ENCODE data around the gene PLAAT5. TPM values are rescaled to one million over a fixed set of nuclear protein-coding genes. Genes with fewer than 3 reads are reported as not detected.

PLAAT5 gene
- total RNA-seq, 1 donor from 2014 or later, result 2.2 TPM

DNA sequence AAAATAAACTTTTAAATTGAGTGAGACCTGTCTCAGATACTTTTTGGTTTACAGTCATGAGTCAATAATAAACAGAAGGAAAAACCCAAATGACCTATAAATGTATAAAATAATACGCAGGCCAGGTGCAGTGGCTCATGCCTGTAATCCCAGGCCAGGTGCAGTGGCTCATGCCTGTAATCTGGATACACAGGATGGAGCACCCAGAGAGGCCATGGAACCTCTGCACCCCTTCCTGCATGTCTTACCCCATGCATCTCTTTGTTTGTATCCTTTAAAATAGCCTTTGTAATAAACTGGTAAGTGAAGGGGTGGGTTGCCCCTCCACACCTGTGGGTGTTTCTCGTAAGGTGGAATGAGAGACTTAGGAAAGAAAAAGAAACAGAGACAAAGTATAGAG is 36.7 kb upstream of the PLAAT5 start:
- TF ChIP-seq, protein P1, sequence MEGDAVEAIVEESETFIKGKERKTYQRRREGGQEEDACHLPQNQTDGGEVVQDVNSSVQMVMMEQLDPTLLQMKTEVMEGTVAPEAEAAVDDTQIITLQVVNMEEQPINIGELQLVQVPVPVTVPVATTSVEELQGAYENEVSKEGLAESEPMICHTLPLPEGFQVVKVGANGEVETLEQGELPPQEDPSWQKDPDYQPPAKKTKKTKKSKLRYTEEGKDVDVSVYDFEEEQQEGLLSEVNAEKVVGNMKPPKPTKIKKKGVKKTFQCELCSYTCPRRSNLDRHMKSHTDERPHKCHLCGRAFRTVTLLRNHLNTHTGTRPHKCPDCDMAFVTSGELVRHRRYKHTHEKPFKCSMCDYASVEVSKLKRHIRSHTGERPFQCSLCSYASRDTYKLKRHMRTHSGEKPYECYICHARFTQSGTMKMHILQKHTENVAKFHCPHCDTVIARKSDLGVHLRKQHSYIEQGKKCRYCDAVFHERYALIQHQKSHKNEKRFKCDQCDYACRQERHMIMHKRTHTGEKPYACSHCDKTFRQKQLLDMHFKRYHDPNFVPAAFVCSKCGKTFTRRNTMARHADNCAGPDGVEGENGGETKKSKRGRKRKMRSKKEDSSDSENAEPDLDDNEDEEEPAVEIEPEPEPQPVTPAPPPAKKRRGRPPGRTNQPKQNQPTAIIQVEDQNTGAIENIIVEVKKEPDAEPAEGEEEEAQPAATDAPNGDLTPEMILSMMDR (IDR thresholded peaks at IDR 0.05), result no peak
- H3K4me3 ChIP-seq, result no peak overlapping the region
- no peaks in the 10 kb centered on the region for H3K9me3 ChIP-seq
- no peaks in the 10 kb centered on the region for H3K36me3 ChIP-seq
- DNase-seq, result no peak
- H3K4me1 ChIP-seq, result peaks cover 22% of the 10 kb centered on the region
- peak overlapping the region; percentile 49 for H3K27ac ChIP-seq
- peak in 1 of 2 donors; percentile 54 for ATAC-seq
- intact Hi-C loops (cut with DNase I), result no loop called here
- H3K27me3 ChIP-seq (ENCODE audit: low read depth), result no peaks in the 10 kb centered on the region

DNA sequence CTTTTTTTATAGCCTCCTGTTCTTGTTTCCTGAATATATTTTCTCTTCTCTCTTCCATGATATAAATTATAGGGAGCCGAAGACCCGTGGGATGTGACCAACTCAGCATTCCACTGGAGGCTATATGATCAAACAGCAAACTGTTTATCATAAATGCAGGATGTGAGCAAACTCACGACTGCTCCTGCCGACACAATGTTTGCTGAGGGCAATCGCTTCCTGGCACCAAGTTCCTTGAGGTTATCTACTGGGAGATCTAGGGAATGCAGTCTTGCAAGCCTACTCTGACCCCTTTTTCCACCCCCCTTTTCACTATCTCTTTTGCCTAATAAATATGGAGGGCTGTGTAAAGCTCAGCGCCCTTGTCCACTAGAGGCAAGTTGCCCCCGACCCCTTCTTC is 32.2 kb upstream of the PLAAT5 start:
- H3K4me1 ChIP-seq, result no peaks in the 10 kb centered on the region
- no peaks in the 10 kb centered on the region for H3K9me3 ChIP-seq
- H3K36me3 ChIP-seq, result no peaks in the 10 kb centered on the region
- intact Hi-C loops (cut with DNase I), result no loop called here
- no peaks in the 10 kb centered on the region for H3K27me3 ChIP-seq (ENCODE audit: low read depth)
- no peak overlapping the region for H3K4me3 ChIP-seq
- DNase-seq, result no peak
- no peak for ATAC-seq
- no peak overlapping the region for H3K27ac ChIP-seq
- TF ChIP-seq, protein P1 (IDR thresholded peaks at IDR 0.05), result no peak

DNA sequence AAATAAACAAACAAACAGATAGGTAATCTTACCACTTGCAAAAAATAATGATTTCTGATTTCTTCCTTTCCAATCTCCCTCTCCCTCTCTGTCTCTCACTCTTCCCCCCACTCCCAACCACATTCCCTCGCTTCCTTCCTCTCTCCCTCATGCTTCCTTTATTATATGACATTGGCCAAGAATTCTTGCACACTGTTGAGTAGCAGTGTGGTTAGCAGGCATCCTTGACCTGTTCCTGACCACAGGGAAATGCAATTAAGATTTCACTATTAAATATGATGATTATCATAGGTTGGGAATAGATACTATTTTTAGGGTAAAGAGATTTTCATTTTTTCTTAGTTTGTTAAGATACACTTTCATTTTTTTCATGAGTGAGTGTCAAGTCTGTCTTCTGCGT is 30.9 kb upstream of the PLAAT5 start:
- Histone ChIP-seq H3K27ac (no peak overlapping the region), H3K9me3 (no peaks in the 10 kb centered on the region), H3K27me3 (ENCODE audit: low read depth) (no peaks in the 10 kb centered on the region), H3K4me1 (no peaks in the 10 kb centered on the region), H3K4me3 (no peak overlapping the region), H3K36me3 (no peaks in the 10 kb centered on the region)
- TF ChIP-seq, protein P1 (IDR thresholded peaks at IDR 0.05), result no peak
- DNase-seq (no peak), ATAC-seq (no peak)
- intact Hi-C loops (cut with DNase I), result no loop called here

DNA sequence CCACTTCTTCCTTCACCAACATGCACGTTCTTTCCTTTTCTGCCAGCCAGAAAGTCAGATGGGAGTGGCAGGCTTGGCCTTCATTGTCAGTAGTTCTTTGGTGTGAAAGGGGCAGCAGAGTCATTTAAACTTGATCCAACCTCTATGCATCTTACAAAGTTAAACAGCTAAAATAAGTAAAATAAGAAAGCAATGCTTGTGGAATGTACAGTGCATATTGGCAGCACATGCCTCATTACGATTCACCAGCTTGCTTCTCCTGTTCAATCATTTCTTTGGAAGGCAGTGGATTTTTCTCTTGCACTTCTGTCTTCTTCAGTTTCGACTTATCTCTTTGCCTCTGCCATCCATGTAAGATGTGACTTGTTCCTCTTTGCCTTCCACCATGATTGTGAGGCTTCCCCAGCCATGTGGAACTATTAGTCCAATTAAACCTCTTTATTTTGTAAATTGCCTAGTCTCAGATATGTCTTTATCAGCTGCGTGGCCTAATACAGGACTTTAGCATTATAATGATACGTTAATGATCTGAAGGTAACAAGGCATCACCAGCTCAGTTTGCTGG is 29.7 kb upstream of the PLAAT5 start:
- Histone ChIP-seq H3K9me3 (no peaks in the 10 kb centered on the region), H3K36me3 (no peaks in the 10 kb centered on the region), H3K4me3 (no peak overlapping the region), H3K4me1 (no peaks in the 10 kb centered on the region), H3K27me3 (ENCODE audit: low read depth) (no peaks in the 10 kb centered on the region), H3K27ac (no peak overlapping the region)
- no peak for ATAC-seq
- intact Hi-C loops (cut with DNase I), result no loop called here
- TF ChIP-seq, protein P1 (IDR thresholded peaks at IDR 0.05), result no peak
- DNase-seq, result no peak

DNA sequence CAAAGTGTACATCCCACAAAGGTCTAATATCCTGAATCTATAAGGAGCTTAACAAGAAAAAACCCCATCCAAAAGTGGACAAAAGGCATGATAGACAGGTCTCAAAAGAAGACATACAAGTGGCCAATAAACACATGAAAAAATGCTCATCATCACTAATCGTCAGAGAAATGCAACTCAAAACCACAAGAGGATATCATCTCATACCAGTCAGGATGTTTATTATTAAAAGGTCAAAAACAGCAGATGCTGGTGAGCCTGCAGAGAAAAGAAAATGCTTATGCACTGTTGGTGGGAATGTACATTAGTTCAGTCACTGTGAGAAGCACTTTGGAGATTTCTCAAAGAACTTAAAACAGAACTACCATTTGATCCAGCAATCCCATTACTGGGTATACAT is 27.6 kb upstream of the PLAAT5 start:
- H3K36me3 ChIP-seq, result no peaks in the 10 kb centered on the region
- H3K27me3 ChIP-seq (ENCODE audit: low read depth), result no peaks in the 10 kb centered on the region
- intact Hi-C loops (cut with DNase I), result no loop called here
- H3K4me1 ChIP-seq, result no peaks in the 10 kb centered on the region
- DNase-seq (no peak), ATAC-seq (no peak)
- TF ChIP-seq, protein P1 (IDR thresholded peaks at IDR 0.05), result no peak
- H3K9me3 ChIP-seq, result no peaks in the 10 kb centered on the region
- H3K4me3 ChIP-seq, result no peak overlapping the region
- H3K27ac ChIP-seq, result no peak overlapping the region

DNA sequence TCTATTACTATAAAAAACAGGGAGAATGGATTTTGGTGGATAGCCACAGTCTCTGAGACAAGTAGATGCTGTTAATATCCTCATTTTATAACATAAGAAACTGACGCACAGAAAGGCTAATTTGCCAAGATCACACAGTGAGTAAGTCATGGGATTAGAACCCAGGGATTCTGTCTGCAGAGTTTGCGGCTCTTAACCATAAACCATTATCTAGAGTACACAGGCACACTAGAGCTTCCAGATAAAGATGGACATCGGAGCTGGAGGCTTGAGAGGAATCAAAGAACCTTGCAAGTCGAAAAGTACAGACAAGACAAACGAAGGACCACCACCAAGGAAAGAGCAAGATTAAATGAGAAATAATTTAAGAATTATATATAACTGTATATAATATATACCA is 26.2 kb upstream of the PLAAT5 start:
- TF ChIP-seq, protein P1 (IDR thresholded peaks at IDR 0.05), result no peak
- DNase-seq (no peak), ATAC-seq (no peak)
- Histone ChIP-seq H3K36me3 (no peaks in the 10 kb centered on the region), H3K4me3 (no peak overlapping the region), H3K27me3 (ENCODE audit: low read depth) (no peaks in the 10 kb centered on the region), H3K27ac (no peak overlapping the region), H3K4me1 (no peaks in the 10 kb centered on the region), H3K9me3 (no peaks in the 10 kb centered on the region)
- intact Hi-C loops (cut with DNase I), result no loop called here
